GM18907 (cell line): ENCODE data around the gene PCTP.

Experiments used
- ATAC-seq: cut with Tn5 transposase; IDR thresholded peaks from one replicate; pipeline ENCODE4 v1.9.1; 2021; ENCODE audit warnings: mild to moderate bottlenecking, moderate library complexity; ENCODE audit not compliant: unreplicated experiment

The PCTP gene

GRCh38 chr17:55751720-55752250, 934 bp downstream of the PCTP start:
- no peak for ATAC-seq

GRCh38 chr17:55756689-55757088, 5.8 kb downstream of the PCTP start:
- no peak for ATAC-seq

- ATAC-seq: no peak
Measured at GRCh38 chr17:55757659-55758058, 6.8 kb downstream of the PCTP start.

DNA sequence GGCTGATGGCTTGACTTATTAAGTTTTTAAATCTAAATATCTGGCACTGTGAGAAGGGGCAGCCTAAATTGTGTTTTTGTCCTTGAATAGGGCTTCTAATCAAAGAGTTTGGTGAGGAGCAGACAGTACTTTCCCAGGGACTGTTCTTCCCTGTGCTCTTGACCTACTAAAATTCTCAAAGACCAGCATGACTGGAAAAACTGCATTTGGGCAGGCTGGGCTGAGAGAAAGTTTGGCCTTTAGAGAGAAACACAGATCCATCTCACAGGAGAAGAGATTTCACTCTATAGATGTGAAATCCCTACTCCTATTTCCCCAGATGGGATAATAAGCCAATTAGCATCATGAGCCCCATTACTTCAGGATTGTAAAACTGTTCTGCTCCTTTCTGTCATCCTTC, 7.3 kb downstream of the PCTP start:
- ATAC-seq: no peak

DNA sequence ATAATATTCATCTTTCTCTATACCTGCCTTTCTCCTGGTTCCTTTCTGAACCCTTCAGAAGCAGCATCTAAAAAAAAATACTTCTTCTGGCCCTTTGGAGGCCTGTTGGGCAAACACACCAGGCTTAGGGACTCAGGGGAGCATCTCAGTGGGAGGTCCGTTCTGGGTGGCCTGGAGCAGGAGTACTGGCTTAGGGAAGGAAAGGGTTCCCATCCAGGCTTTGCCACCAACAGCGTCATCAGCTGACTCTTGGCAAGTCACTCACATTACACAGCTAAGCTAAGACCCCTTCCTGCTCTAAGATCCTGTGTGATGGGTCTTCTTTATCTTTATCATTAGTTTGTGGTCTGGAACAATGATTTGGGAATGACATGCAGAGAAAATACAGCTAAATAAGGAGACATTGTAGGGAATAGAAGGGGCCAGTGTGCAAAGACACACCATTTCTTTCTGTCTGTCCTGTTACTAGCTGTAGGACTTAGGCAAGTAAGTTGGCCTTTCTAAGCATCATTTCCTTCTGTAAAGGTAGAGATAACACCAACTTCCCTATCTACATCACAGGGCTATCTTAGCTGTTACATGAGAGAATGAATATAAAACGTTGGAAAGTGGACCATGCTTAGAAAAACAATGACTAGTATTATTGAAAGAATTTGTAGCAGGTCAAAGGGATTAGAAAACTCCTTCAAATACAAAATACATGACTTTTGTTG, 9.9 kb downstream of the PCTP start:
- ATAC-seq: no peak

GRCh38 chr17:55762086-55762858, 11.4 kb downstream of the PCTP start:
- ATAC-seq: no peak

GRCh38 chr17:55763856-55764255, 13.0 kb downstream of the PCTP start:
- no peak for ATAC-seq

GRCh38 chr17:55764610-55765009, 13.8 kb downstream of the PCTP start:
- ATAC-seq: no peak

DNA sequence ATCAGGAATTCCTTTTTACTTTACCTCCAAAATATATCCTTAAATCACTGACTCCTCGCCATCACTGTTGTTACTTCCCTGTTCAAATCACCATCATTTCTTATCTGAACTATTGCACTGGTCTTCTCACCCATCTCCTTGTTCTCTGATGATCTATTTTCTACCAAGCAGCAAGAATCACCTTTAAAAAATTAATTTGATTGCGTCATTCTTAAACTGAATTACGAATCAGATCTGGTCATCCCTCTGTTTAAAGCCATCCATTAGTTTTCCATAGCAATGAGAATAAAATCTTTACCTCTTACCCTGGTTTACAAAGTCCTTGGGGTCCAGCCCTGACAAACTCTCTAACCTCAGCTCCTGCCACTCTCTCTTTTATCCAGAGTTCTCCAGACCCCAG, 14.6 kb downstream of the PCTP start:
- ATAC-seq: no peak

DNA sequence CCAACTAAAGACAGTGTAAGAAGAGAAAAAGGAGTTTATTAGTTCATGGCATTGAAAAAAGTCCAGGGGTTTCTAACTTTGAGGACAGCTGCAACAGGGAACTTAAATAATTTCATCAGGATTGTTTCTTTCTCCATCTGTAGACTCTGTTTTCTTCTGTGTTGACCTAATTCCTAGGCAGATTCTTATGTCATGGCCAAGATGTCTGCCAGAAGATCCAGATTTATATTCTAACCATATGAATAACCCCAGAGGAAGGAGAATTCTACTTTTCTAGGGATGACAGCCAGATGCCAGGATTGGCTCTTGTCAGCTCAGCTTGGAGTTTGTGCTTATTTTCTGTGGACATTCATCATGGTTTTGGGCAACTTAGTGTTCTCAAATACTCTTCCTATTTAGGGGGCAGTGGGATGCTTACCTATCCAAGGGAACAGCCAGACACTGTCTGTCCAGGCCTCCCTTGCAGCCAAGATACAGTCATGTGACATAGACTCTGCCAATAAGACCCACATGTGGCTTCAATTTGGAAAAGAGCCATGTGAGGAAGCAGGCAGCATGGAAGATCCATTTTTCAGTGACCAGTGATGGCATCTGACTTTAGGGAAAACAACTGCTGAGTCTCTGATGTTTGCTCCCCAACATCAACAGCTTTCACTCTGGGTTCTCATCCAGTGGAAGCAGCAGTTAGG, 18.2 kb downstream of the PCTP start:
- ATAC-seq: no peak

DNA sequence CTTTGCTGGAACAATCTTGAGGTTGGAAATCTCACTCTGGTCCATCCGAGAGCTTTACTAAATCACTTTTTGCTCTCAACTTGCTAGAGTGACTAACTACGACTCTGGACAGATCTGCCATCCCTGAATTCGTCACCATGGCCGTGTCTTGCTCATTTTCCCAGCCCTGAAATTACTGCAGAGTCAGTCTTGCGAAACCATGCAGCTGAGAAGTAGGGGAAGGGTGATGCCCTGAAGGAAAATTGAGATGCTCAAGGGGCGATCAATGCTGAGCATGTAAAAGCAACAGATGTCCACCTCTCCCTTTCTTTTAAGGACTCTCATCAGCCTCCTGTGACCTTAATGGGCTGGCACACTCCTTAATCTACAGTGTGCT, 18.8 kb downstream of the PCTP start:
- no peak for ATAC-seq

GRCh38 chr17:55770196-55770870, 19.5 kb downstream of the PCTP start:
- no peak for ATAC-seq

- ATAC-seq: no peak
Measured at GRCh38 chr17:55772086-55772485, 21.2 kb downstream of the PCTP start.

GRCh38 chr17:55773671-55774070, 22.8 kb downstream of the PCTP start:
- no peak for ATAC-seq

DNA sequence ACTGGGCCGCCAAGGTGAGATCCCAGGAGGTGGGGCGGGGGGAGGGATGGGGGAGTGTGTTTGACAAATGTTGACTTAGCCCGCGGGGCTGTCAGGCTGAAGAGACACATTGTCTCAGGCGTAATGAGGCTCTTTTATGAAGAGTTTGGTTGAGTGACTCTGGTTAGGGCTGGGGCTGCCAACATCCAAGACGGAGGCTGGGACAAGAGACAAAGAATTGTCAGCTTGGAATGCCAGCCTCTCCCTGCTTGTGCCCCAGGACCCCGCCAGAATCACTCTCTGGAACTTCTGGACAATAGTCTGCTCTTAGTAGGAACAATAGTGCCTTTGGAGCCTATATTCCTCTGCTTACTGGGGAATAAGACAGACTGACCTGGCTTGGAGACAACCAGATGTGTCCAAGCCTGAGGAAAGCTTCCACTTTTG, 24.0 kb downstream of the PCTP start:
- ATAC-seq: no peak

DNA sequence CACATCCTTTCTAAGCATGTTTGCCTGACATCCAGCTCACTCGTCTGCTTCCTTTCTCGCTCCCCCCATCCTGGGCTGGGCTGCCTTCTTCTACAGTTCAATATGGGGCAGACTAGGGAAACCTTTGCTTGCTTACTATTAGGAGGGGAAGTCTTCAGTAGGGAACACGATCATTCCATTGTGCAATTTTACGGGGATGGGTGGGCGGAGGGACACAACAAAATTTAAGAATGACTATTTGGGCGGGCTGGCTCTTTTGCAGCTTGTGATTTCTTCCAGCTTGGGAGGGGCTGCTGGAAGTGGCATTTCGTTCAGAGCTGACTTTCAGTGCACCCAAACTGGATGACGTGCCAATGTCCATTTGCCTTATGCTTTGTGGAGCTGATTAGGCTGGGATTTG, 25.4 kb downstream of the PCTP start:
- ATAC-seq: no peak

DNA sequence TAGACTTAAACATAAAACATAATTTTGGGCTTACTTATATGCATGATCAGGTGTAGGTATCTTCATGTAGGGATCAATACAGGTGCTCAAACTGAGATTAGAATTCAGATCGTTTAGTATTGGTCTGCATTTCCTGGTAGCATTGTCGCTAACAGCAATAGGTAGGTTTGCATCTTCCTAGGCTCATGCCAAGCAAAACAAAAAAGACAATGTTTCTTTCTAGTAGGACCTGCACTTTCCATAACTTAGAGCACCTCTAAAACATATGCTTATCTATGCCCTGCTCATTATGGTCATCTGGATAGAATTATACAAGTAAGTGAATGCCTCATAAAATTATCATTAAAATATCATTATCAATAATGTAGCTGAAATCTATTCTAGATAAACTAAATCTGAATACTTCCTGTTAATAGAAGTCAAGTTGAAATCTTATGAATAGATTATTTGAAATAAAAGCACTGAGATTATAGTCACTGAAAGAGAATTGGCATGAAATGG, 26.7 kb downstream of the PCTP start:
- no peak for ATAC-seq

GRCh38 chr17:55778389-55779118, 27.7 kb downstream of the PCTP start:
- no peak for ATAC-seq

DNA sequence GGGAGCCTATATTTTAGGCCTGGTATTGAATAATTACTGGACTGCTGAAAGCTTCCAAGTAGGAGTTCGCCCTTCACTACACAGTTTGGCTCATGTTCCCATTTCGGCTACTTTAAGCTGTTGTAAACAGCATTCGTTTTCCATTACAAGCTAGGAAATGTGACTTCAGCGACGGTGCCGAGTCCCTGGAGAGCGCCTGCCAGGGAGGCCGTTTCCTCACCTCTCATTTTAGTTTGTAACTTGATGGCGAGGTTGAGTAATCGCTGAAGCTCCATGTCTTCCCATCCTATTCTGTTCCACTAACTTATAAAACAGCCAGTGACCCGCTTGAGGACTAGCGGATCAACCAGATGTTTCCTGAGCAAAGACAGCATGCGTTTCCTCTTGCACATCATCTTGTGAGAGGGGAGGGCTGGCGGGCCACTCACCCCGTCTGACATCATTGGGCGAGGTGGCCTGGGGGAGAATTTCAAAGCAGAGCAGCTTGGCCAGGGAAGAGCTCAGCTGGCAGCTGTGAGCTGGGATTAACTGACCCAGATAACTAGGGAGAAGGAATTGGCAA, 32.9 kb downstream of the PCTP start:
- ATAC-seq: no peak

- ATAC-seq: no peak
Measured at GRCh38 chr17:55784666-55785065, 33.8 kb downstream of the PCTP start.
